Activated T-cell treated with anti-CD3 and anti-CD28 coated beads for 24 hours (primary cell): ENCODE results near the gene VPS35.

Experiments used
- DNase-seq: peaks from one replicate; pipeline ENCODE4 v3.0.0-alpha.2; 2020; ENCODE audit warnings: low read depth

The VPS35 gene

DNA sequence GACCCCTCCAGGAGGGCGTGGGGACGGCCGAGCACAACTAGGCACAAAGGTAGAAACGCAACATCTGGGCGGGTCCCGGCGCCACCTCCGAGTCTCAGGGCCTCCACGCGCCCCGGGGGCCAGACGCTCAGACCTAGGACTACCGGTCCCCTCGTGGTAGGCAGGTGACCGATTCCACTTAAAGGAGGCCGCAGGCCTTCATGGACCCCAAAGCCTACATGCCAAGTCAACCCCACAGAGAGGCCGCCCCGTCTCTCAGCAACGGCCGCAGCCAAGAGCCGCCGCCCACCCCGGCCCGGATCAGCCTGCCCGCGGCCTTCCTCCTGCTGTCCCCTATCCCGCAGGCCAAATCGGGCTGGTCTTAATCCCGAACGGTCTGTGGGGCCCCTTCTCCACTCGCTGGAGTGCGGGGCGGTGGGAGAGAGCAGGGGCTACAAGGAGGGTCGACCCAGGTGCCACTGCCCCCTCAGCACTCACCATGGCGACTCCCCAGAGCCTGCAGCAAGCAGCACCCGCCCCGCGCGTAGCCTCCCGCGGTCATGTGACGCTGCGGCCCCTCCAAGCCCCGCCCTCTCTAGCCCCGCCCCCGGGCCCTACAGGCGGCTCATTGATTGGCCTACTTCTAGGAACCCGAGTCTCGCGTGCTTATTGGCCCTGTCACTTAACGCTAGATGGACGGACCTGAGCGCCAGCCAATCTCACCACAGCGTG, at the start of gene VPS35:
VPS35 (minus strand) TSS at position 525 of the 711 bp plus-strand sequence; CDS start at position 480, 45 bp downstream.
- DNase-seq, result peak; percentile 99

DNA sequence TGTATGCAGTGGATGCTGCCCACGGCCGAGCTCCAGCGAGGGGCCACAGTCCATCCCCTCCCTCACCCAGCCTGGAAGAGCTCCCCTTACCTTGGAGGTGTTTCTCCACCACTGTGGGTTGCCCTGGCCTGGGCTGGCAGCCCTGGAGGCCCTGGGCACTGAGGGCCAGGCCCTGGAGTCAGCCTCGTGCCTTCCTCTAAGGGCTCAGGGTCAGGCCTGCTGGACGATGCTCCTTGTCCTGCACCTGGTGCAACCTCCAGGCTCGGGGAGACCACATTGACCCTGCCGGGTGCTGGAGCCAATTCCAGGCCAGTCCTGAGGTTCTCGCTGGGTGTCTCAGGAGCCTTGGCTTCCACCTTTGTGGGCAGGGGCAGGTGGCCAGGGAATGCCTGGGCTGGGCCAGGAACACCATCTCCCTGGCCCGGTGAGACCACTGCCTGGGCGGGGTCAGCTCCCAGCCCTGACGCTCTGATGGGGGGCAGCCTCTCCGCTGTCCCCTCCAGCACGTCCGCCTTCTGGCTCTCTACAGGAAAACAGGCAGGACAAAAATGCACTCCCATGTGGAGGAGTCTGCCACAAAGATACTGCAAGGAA, 48.7 kb upstream of the VPS35 start:
- DNase-seq, result no peak

DNA sequence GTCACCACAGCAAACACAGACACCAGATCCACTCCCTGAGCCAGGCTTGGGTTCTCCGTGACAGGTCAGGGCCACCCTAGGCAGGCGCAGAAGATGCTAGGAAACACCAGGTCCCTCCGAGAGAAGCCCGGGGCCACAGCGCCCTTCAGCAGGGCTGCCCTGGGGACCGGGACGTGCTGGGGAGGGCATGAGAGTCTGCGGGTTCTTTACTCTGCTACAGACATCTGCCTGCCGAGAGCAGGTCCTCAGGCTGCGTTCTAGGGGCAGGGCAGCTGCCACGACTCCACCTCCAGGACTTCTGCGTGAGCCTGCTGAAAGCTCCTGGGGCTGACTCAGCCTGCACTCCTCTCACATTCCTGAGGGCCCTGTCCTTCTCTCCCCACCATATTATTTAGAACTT, 47.7 kb upstream of the VPS35 start:
- DNase-seq, result no peak

DNA sequence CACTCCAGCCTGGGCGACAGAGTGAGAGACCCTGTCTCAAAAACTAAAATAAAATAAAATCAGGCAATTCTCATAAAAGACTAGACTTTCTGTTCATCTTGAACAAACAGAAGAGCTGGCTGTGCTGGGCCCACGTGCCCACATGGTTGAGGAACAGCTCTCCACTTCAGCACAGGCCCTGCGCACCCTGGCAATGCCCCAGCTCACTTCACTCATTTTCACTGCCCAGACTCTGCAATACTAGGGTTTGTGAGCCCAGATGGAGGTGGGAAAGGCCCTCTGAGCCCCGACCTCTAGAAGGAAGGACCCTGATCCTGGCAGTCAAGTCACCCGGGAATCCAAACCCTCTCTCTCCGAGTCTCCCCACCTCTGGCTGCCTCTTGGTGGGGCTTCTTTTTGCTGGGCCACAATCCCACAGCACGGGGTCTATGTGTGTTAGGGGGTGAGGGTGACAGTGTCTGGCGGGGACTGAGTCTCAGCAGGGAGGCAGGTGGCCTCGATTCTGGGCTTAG, 44.4 kb upstream of the VPS35 start:
- no peak for DNase-seq

DNA sequence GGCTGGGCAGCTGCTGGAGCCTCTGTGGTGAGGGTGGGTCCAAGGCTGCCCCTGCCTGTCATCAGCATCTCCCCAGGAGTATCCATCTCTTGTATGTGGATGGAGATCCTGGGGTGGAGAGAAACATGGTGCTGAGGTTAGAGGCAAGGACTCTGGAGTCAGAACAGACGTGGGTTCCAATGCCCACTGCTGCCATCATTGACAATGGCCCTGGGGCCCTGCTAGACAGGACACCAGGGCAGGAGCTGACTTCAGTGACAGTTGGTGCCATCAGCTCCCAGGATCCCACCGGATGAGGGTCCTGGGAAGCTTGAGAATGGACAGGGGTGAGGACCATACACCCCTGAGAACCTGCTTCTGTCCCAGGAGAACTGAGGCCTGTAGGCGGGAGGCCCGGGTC, 43.6 kb upstream of the VPS35 start:
- DNase-seq, result no peak

DNA sequence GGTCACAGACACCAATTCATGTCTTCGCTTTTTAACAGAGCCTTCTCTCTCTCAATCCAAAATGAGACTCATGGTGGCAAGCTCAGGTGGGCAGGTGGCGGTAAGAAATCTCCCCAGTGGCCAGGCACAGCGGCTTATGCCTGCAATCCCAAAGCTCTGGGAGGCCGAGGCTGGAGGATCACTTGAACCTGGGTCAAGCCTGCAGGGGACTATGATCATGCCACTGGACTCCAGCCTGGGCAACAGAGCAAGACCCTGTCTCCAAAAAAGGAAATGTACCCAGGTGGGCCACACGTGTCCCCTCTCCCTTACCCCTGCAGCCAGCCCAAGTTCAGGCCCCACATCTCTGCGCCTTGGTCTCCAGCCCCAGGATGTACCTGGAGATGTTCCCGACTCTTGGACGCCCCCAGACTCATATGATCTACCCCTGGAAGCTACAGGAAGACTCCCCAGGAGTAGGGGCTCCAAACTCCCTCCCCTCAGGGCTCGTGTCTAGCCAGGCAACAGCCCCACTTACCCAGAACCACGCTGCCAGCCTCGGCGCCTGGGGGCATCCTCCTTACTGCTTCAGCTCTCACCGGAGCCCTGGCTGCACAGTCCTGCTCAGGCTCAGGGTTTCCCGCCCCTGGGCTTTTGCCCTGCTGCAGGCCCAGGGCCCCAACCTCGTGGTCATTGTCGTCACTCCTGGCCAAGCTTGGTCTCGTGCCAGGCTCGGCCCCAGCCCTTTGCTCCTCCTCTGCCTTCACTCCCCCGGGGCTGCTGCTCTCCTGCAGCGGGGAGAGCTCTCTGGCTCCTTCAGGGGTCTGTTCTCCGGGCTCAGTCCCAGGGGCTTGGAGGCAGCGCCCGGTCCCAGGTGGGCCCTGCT, 42.9 kb upstream of the VPS35 start:
- no peak for DNase-seq

DNA sequence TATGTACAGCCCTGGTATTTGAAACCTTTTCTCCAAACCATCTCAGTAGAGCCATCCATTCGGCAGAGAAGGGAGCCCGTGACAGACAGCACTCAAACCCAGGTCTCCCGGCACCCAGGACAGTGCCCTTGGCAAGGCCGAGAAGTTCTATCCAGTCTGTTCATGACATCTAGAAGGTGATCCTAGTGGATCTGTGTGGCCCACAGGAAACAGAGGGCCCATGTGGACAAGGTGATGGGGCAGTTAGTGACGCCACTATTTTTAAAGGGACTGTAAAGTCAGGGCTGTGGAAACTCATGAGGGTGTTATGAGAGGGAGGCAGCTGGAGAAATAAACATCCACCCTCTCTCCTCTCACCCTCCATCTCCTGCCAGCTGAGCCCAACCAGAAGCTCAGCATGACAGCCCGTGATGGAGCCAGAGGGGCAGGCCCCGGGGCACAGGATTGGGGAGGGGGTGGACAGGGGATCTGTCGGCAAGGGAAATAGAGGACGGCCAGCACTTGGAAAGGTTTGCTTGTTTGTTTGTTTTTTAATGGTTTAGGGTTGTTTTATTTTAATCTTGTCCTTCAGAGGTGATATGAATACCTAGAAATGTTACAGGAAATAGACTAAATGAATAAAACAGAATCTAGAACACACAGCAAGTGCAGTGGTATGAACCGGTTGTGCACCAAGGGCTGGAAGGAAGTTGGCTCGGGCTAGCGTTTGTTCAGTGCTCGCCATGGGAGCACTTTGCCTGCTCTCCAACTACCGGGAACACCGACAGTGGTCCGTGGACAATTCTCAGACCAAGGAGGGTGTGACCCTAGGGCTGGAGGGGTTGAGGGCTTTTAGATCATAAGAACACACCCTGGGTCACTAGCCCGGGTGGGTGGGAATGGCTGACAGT, 42.1 kb upstream of the VPS35 start:
- DNase-seq, result no peak

DNA sequence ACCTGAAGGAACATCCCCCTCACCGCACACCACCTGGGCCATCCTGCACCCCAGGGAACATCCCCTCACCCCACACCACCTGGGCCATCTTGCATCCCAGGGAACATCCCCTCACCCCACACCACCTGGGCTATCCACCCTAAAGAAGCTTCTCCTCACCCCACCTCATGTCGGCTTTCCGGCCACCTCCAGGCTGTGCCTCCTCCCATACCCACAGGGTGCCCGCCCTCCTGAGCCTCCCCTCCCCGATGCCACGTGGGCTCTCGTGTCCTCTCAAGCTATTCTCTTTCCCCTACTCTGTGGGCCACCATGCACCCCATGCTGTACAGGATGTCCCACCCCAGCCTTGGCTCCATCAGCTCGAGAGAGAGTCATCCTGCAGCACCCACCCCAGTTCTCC, 41.1 kb upstream of the VPS35 start:
- no peak for DNase-seq

DNA sequence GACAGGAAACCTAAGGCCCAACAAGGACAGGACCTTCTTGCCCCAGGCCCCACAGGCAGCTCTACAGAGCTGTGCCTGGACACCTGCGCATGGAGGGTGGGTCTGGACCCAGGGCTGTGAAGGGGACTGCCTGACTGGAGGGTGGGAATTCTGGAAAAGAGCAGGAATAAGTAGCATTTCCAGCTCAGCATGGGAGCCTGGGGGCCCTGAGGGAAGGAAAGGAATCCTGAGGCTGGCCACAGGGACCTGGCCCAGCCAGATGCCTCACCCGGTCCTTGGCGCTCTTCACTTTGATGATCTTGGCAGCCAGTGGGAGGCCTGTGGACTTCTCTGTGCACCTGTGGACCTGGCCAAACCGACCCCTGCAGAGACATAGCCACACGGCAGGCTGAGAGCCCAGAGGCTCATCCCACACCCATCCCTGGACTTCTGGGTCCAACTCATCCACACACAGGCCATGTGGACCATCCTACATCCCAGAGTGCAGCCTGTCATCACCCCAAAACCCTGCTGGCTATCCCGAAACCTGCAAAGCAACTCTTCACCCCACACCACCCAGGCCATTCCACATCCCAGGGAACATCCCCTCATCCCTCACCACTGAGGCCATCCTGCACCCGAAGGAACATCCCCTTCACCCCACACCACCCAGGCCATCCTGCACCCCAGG, 40.5 kb upstream of the VPS35 start:
- DNase-seq, result no peak

DNA sequence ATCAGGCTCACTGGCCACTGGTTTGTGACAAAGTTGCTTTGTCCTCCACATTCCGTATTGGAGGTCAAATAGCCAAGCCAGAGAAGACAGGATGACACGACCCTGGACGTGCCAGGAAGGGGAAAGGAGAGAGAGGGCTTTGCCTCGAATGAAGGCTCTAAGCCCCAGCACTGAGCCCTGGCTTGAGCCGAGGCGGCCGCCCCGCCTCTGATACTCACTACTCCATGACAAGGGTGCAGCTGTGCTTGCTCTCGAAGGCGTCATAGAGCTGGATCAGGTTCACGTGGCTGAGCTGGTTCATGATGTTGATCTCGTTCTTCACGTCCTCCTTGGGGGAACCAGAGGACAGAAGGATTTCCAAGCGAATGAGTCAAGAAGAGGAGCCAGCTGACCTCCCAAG, 39.8 kb upstream of the VPS35 start:
- DNase-seq, result no peak

DNA sequence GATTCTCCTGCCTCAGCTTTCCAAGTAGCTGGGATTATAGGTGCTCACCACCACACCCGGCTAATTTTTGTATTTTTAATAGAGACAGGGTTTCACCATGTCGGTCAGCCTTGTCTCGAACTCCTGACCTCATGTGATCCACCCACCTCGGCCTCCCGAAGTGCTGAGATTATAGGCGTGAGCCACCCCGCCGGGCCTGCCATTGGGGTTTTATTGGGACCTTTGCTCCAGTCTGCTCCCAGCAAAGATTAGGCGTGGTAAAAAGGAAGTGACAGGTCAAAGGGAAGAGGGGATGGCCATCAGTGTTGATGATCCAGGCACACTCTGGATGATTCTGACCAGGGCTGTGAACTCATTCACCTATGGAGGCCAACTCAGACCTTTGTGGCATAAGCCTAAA, 38.7 kb upstream of the VPS35 start:
- DNase-seq, result no peak

DNA sequence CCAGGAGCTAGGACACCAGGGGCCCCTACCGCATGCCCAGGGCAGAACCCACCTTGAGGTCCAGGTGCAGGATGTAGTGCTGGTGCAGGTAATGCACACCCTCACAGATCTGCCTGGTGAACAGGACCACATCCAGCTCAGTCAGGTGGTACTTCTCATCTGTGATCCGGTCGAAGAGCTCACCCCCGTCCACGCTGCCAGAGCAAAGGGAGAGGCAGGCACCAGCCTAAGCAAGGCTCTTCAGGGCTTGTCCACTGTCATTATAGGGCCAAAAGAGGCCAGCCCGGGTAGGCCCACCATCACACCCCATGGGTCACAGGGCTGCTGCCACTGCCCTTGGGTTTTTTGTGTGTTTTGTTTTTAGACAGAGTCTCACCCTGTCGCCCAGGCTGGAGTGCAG, 38.2 kb upstream of the VPS35 start:
- DNase-seq, result no peak

DNA sequence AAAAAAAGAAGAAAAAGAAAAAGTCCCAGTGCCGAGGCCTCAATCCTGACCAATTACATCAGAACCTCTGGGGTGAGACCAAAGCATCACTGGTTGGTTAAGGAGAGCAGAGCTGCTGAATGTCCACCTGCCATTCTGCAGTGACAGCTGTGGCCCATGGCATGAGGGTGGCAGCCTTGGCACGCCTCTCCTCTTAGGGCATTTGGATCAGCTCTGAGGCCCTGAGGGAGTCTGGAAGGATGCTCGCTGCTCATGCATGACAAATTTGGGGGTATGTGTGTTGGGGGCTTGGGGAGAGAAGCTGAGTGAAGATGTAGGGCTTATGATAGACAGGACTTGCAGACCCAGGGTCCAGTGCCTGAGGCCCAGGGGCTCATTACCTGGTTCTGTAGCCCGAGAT, 32.9 kb upstream of the VPS35 start:
- no peak for DNase-seq

DNA sequence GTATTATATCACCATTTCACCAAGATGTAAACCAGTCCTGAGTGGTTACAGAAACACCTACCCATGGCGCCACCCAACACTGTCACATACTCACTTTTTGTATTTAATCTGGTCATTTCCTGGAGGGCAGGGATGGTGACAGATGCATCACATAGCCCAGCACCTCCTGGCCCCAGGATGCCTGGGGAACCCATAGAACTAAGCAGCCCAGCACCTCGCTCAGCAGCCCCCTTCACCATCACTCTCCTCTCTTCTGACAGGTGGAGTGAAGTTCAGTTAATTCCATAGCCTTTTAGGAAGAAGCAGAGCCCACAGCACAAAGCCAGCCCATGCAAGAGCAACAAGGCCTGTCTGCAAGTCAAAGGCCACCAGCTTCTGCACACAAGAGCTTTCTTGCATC, 31.6 kb upstream of the VPS35 start:
- no peak for DNase-seq

DNA sequence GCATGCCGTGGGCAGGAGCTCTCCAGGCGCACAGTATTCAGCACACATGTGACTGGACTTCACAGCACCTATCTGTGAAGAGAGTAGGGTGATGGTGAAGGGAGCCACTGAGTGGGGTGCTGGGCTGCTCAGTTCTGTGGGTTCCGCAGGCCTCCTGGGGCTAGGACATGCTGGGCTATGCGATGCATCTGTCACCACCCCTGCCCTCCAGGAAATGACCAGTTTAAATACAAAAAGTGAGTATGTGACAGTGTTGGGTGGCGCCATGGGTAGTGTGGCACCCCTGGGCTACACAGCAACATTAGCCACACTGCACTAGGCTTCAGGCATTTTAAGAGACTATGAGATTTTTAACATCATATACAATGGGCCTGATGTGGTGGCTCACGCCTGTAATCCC, 30.6 kb upstream of the VPS35 start:
- no peak for DNase-seq

DNA sequence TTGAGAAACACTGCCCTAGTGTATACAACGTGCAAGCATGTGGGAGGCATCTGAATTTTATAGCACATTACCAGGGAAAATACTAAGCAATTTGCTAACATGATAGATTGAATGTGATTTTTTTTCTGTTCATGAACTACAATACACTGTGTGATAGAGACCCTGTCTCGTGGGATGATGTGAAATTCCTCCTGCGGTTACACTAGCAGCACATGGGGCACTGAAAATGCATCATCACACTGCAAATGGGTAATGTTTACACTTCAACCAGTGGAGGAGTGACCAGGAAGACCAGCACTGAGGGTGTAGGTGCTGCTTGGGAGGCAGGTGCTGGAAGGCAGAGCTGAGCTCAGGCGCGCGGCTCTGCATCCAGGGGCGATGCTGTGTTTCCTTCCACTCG, 29.2 kb upstream of the VPS35 start:
- no peak for DNase-seq

DNA sequence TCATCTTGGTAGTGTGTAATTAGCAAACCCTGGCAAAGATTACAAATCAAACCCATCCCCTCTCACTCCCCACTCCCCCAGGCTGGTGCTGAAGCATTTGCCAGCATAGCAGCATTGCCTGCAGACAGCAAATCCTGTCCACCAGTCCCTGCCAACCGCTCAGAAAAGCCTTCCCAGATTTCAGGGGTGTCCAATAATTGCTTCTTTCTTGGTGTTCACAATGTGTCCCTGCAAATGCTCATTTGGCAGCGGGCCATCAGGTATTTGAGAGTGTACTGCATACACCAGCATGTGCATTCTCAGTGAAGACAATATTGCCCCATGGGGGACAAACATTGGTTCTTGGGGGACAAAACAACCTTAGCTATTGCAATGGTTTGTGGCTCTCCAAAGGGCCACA, 28.7 kb upstream of the VPS35 start:
- no peak for DNase-seq

DNA sequence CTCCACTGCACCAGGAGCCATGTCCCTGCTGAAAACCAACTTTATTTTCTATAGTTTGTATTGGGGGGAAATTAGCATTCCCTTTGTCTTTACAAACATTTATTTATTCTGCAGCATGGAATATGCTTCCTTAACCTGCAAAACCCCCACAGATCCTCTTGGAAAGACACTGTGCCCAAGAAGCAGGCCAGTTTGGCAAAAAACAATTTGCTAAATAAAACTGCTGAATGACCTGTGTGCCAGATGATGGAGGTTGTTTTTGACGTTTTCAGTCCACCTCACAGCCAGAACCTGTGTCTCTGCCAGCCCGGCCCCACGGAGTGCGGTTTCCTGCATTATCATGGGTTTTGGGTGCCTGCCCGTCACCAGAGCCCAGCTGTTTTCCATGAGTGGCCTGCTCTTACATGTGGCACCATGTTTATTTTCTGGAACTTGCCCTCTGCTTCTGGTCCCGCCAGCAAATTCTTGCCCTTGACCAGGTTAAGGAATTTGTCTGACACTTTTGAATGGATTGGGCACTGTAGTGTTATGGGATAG, 26.9 kb upstream of the VPS35 start:
- DNase-seq, result no peak

DNA sequence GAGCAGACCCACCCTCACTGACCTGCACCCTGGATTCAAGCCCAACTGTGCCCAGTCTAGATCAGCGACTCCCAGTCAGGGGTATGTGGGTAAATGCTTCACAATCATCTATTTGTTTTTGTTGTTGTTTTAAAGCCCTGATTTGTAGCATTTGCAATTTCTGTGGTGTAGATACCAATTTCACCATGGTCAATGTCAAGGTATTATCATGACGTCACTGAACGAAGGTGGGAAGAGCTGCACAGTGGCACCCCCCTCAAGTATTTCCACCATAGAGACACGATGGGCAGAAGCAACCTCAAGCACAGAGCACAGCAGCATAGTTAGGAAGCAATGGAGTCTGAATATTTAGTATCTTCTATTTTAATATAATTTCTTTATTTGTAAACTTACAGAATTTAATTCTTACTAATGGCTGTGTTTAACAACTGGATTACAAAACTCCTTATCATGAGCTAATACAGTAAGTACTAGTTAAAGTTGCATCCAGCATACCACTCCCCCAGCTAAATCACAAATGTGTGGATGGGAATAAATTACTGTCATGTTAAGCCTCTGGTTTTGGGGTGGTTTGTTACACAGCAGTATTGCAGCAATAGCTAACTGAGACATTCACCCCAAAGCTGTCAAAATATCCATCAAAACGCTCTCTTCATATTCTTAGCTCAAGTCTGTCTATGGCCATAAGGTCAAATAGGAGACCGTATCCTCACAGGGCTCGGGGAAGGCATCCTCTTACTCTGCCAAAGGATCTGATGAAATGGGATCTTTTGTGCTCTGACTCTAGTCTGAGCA, 26.0 kb upstream of the VPS35 start:
- no peak for DNase-seq

DNA sequence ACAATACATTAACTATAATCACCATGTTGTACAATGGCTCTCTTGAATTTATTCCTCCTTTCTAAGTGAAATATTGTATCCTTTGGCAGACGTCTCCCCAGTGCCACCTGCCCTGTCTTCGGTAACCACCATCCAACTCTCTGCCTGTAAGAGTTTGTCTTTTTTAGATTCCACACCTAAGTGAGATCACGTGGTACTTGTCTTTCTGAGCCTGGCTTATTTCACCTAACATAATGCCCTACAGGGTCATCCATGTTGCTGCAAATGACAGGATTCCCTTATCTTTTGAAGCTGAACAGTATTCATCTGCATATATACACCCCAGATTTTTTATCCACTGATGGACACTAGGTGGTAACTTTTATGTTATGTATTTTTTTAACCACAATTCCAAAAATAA, 24.7 kb upstream of the VPS35 start:
- DNase-seq, result no peak
